ENCODE measurements around the gene PADI1. TPM values are rescaled to one million over a fixed set of nuclear protein-coding genes. Genes with fewer than 3 reads are reported as not detected.
A peak's percentile ranks its signal among the peaks of the same experiment; 100 is the strongest.

PADI1 gene
- total RNA-seq, 1 donor: 0.43 TPM

GRCh38 chr1:17181781-17182464 is 23.0 kb upstream of the PADI1 start:
- H3K4me3 ChIP-seq (ENCODE audit: low read depth, low read length): no peak overlapping the region
- TF ChIP-seq CTCF (IDR thresholded peaks at IDR 0.05; ENCODE audit: insufficient read depth, low read depth, low read length): no peak
- DNase-seq (ENCODE audit: low read depth): no peak

GRCh38 chr1:17183388-17184160 is 21.4 kb upstream of the PADI1 start:
- H3K4me3 ChIP-seq (ENCODE audit: low read depth, low read length): no peak overlapping the region
- no peak for TF ChIP-seq CTCF (IDR thresholded peaks at IDR 0.05; ENCODE audit: insufficient read depth, low read depth, low read length)
- DNase-seq (ENCODE audit: low read depth): no peak

- no peak overlapping the region for H3K4me3 ChIP-seq (ENCODE audit: low read depth, low read length)
- no peak for TF ChIP-seq CTCF (IDR thresholded peaks at IDR 0.05; ENCODE audit: insufficient read depth, low read depth, low read length)
- DNase-seq (ENCODE audit: low read depth): peak; percentile 42
Measured at GRCh38 chr1:17184161-17184665, 20.7 kb upstream of the PADI1 start.

GRCh38 chr1:17184822-17185484 is 20.0 kb upstream of the PADI1 start:
- peak; percentile 86 for DNase-seq (ENCODE audit: low read depth)
- TF ChIP-seq CTCF (IDR thresholded peaks at IDR 0.05; ENCODE audit: insufficient read depth, low read depth, low read length): no peak

GRCh38 chr1:17185485-17185860 is 19.5 kb upstream of the PADI1 start:
- no peak for DNase-seq (ENCODE audit: low read depth)
- no peak overlapping the region for H3K4me3 ChIP-seq (ENCODE audit: low read depth, low read length)
- TF ChIP-seq CTCF (IDR thresholded peaks at IDR 0.05; ENCODE audit: insufficient read depth, low read depth, low read length): no peak

More at GRCh38 chr1:17184822-17185484, 20.0 kb upstream of the PADI1 start:
- no peak overlapping the region for H3K4me3 ChIP-seq (ENCODE audit: low read depth, low read length)

GRCh38 chr1:17186216-17186909 is 18.6 kb upstream of the PADI1 start:
- no peak overlapping the region for H3K4me3 ChIP-seq (ENCODE audit: low read depth, low read length)
- DNase-seq (ENCODE audit: low read depth): no peak
- TF ChIP-seq CTCF (IDR thresholded peaks at IDR 0.05; ENCODE audit: insufficient read depth, low read depth, low read length): no peak
